ENCODE results near the gene ADCY6. TPM values are rescaled to one million over a fixed set of nuclear protein-coding genes. Genes with fewer than 3 reads are reported as not detected.

Gene ADCY6
- total RNA-seq, 2 experiments from 2014 or later = 0.05 TPM; not detected in 1

Other genes starting within 250 kb of the ADCY6 start
- not detected for gene LALBA, start 219.0 kb downstream of the ADCY6 start, total RNA-seq
- 10 to 100 TPM; 40.3 to 42.2 TPM for gene KANSL2, start 106.9 kb downstream of the ADCY6 start, total RNA-seq
- gene CCNT1, start 72.4 kb downstream of the ADCY6 start, total RNA-seq = 10 to 100 TPM; 56.9 to 57.4 TPM
- gene CACNB3, start 29.4 kb upstream of the ADCY6 start, total RNA-seq = 10 to 100 TPM; 32.8 to 34.2 TPM
- gene DDX23, start 63.1 kb upstream of the ADCY6 start, total RNA-seq = 100 to 1,000 TPM; 117 to 127 TPM
- gene RND1, start 76.8 kb upstream of the ADCY6 start, total RNA-seq = 1 to 10 TPM; 2.6 to 3.0 TPM
- gene FKBP11, start 136.4 kb upstream of the ADCY6 start, total RNA-seq = 10 to 100 TPM; 73.4 to 78.7 TPM
- 100 to 1,000 TPM; 114 to 122 TPM for gene ARF3, start 168.4 kb upstream of the ADCY6 start, total RNA-seq
- gene WNT10B, start 182.6 kb upstream of the ADCY6 start, total RNA-seq = 1 to 10 TPM; 4.1 to 4.2 TPM
- under 1 TPM; 0.33 to 0.73 TPM for gene WNT1, start 189.2 kb upstream of the ADCY6 start, total RNA-seq
- under 1 TPM; 0.23 TPM for gene DDN, start 210.3 kb upstream of the ADCY6 start, total RNA-seq
- gene PRKAG1, start 229.7 kb upstream of the ADCY6 start, total RNA-seq = 10 to 100 TPM; 65.9 to 70.2 TPM

All from activated CD4-positive, alpha-beta memory T cell treated with anti-CD3 and anti-CD28 coated beads, Interleukin-2, amount 10 ng/mL, durations not matched to agents 7 days and 5 days (primary cell).